Measurements from ENCODE around the gene PLXNB3.
A peak's percentile ranks its signal among the peaks of the same experiment; 100 is the strongest.

Gene PLXNB3

GRCh38 chrX:153723351-153724251 is 40.4 kb upstream of the PLXNB3 start:
- DNase-seq (ENCODE audit: low read depth): peak; percentile 57
- TF ChIP-seq, protein P1, sequence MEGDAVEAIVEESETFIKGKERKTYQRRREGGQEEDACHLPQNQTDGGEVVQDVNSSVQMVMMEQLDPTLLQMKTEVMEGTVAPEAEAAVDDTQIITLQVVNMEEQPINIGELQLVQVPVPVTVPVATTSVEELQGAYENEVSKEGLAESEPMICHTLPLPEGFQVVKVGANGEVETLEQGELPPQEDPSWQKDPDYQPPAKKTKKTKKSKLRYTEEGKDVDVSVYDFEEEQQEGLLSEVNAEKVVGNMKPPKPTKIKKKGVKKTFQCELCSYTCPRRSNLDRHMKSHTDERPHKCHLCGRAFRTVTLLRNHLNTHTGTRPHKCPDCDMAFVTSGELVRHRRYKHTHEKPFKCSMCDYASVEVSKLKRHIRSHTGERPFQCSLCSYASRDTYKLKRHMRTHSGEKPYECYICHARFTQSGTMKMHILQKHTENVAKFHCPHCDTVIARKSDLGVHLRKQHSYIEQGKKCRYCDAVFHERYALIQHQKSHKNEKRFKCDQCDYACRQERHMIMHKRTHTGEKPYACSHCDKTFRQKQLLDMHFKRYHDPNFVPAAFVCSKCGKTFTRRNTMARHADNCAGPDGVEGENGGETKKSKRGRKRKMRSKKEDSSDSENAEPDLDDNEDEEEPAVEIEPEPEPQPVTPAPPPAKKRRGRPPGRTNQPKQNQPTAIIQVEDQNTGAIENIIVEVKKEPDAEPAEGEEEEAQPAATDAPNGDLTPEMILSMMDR (IDR thresholded peaks at IDR 0.05; ENCODE audit: insufficient read depth, low read depth, low read length, missing control alignments): peak; percentile 36
- H3K4me3 ChIP-seq (ENCODE audit: low read length): peak overlapping the region; percentile 63

GRCh38 chrX:153724252-153725038 is 39.6 kb upstream of the PLXNB3 start, which contains the start of the genes ABCD1 and BCAP31:
Gene ABCD1, plus strand, starts transcription at chrX:153724856. Its CDS starts 411 bp downstream, at chrX:153725267.
Gene BCAP31, minus strand, starts transcription at chrX:153724387. Its CDS starts 1,143 bp downstream, at chrX:153723244.
- peak; percentile 84 for DNase-seq (ENCODE audit: low read depth)
- peak within 1 kb of the TSS; percentile 63 for H3K4me3 ChIP-seq (ENCODE audit: low read length)
- TF ChIP-seq, protein P1 (IDR thresholded peaks at IDR 0.05; ENCODE audit: insufficient read depth, low read depth, low read length, missing control alignments): no peak

DNA sequence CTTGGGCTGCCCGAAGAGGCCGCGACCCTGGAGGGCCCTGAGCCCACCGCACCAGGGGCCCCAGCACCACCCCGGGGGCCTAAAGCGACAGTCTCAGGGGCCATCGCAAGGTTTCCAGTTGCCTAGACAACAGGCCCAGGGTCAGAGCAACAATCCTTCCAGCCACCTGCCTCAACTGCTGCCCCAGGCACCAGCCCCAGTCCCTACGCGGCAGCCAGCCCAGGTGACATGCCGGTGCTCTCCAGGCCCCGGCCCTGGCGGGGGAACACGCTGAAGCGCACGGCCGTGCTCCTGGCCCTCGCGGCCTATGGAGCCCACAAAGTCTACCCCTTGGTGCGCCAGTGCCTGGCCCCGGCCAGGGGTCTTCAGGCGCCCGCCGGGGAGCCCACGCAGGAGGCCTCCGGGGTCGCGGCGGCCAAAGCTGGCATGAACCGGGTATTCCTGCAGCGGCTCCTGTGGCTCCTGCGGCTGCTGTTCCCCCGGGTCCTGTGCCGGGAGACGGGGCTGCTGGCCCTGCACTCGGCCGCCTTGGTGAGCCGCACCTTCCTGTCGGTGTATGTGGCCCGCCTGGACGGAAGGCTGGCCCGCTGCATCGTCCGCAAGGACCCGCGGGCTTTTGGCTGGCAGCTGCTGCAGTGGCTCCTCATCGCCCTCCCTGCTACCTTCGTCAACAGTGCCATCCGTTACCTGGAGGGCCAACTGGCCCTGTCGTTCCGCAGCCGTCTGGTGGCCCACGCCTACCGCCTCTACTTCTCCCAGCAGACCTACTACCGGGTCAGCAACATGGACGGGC is 38.8 kb upstream of the PLXNB3 start:
- H3K4me3 ChIP-seq (ENCODE audit: low read length): peak overlapping the region; percentile 15
- no peak for DNase-seq (ENCODE audit: low read depth)

GRCh38 chrX:153725832-153726285 is 38.2 kb upstream of the PLXNB3 start:
- no peak for DNase-seq (ENCODE audit: low read depth)
- no peak overlapping the region for H3K4me3 ChIP-seq (ENCODE audit: low read length)
- TF ChIP-seq, protein P1 (IDR thresholded peaks at IDR 0.05; ENCODE audit: insufficient read depth, low read depth, low read length, missing control alignments): no peak

More for the DNA sequence above, 38.8 kb upstream of the PLXNB3 start:
- TF ChIP-seq, protein P1 (IDR thresholded peaks at IDR 0.05; ENCODE audit: insufficient read depth, low read depth, low read length, missing control alignments): no peak

DNA sequence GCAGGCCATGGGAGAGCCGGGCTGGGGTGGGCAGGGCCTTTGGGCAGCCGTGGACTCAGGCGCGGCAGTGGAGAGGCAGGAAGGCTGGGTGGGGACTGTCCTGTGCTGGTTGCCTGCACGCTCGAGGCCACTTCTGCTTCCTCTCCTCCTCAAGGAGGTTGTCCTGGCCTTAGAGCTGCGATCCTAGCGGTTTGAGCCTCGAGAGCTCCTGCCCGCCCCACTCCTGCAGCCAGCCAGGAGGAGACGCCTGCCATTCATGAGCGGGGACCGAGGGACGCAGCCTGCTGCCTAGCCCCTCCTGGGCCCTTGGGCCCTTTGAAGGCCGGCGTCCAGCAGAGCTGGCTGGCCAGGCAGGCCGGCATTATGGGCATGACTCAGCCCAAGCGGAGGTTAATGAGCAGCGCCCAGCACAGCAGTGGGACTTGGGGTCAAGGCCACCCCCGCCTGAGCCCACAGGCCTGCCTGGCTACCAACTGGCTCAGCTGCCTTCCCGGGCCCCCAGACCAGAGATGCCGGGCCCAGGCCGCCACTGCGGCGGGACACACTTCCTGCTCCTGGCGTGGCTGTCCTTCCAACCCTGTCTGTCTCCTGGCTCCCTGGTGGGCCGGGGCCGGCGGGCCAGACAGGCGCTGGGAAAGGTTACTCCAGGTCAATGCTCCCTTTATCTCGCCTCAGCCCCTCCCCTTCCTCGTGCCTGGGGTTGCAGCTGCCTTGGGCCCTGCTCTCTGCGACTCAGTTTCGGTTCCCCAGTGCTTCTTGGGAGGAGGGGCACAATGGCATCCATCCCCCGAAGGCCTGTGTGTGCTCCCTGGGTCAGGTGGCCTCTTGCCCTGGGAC is 37.5 kb upstream of the PLXNB3 start:
- DNase-seq (ENCODE audit: low read depth): no peak
- TF ChIP-seq, protein P1 (IDR thresholded peaks at IDR 0.05; ENCODE audit: insufficient read depth, low read depth, low read length, missing control alignments): no peak

More for the DNA sequence above, 37.5 kb upstream of the PLXNB3 start:
- H3K4me3 ChIP-seq (ENCODE audit: low read length): no peak overlapping the region

Measured in epithelial cell of esophagus (primary cell).